Type B pancreatic cell (in vitro differentiated cells): Measurements from ENCODE around the gene ZBTB20. TPM values are rescaled to one million over a fixed set of nuclear protein-coding genes. Genes with fewer than 3 reads are reported as not detected.

Experiments
- DNase-seq: peaks from one replicate; pipeline ENCODE4 v3.0.0; 2021; ENCODE audit warnings: mixed read lengths; ENCODE audit not compliant: unreplicated experiment; ENCODE audit errors: extremely low spot score
- H3K27ac Mint-ChIP-seq: 2 replicates; pipeline ENCODE4 v1.8.0; 2021; ENCODE audit warnings: mild to moderate bottlenecking, mixed read lengths
- H3K27me3 Mint-ChIP-seq: 2 replicates; pipeline ENCODE4 v1.8.0; 2021; ENCODE audit warnings: mixed read lengths
- H3K36me3 Mint-ChIP-seq: 2 replicates; pipeline ENCODE4 v1.8.0; 2021; ENCODE audit warnings: mixed read lengths
- H3K4me1 Mint-ChIP-seq: one replicate; pipeline ENCODE4 v1.8.0; 2021; ENCODE audit warnings: mixed read lengths; ENCODE audit not compliant: unreplicated experiment
- H3K4me3 Mint-ChIP-seq: 2 replicates; pipeline ENCODE4 v1.8.0; 2021; ENCODE audit warnings: mild to moderate bottlenecking, mixed read lengths
- H3K9me3 Mint-ChIP-seq: 2 replicates; pipeline ENCODE4 v1.8.0; 2021; ENCODE audit warnings: mixed read lengths
- CTCF ChIP-seq: fragments of 200-600 bp; sonication (generic); conservative IDR thresholded peaks from 2 replicates; pipeline ENCODE4 v1.5.0; 2021; ENCODE audit warnings: antibody characterized with exemption, mild to moderate bottlenecking
- total RNA-seq: library from RNA; stranded (reverse); gene quantifications from 2 replicates; pipeline ENCODE4 v1.2.1, GENCODE V29; 2021; ENCODE audit warnings: low replicate concordance

Gene ZBTB20
- total RNA-seq, 1 donor from 2014 or later, result 14.4 TPM

- DNase-seq, result no peak
- no peaks in the 10 kb centered on the region for H3K27me3 Mint-ChIP-seq
- no peaks in the 10 kb centered on the region for H3K4me1 Mint-ChIP-seq
- H3K9me3 Mint-ChIP-seq, result no peaks in the 10 kb centered on the region
- H3K4me3 Mint-ChIP-seq, result no peak overlapping the region
- no peak for TF ChIP-seq CTCF
- no peak overlapping the region for H3K27ac Mint-ChIP-seq
- H3K36me3 Mint-ChIP-seq, result no peaks in the 10 kb centered on the region
These were observed 8.0 kb downstream of the ZBTB20 start for GRCh38 chr3:115139072-115139471.

GRCh38 chr3:115134648-115135347 lies 12.3 kb downstream of the ZBTB20 start:
- H3K36me3 Mint-ChIP-seq, result peaks cover 4% of the 10 kb centered on the region
- DNase-seq, result no peak
- H3K27ac Mint-ChIP-seq, result no peak overlapping the region
- H3K4me1 Mint-ChIP-seq, result no peaks in the 10 kb centered on the region
- TF ChIP-seq CTCF, result no peak
- H3K9me3 Mint-ChIP-seq, result no peaks in the 10 kb centered on the region
- H3K27me3 Mint-ChIP-seq, result no peaks in the 10 kb centered on the region
- no peak overlapping the region for H3K4me3 Mint-ChIP-seq

GRCh38 chr3:115127208-115127607 lies 19.9 kb downstream of the ZBTB20 start:
- peaks cover 4% of the 10 kb centered on the region for H3K36me3 Mint-ChIP-seq
- H3K4me1 Mint-ChIP-seq, result no peaks in the 10 kb centered on the region
- DNase-seq, result no peak
- no peaks in the 10 kb centered on the region for H3K27me3 Mint-ChIP-seq
- no peak for TF ChIP-seq CTCF
- no peak overlapping the region for H3K27ac Mint-ChIP-seq
- H3K9me3 Mint-ChIP-seq, result peaks cover 3% of the 10 kb centered on the region
- H3K4me3 Mint-ChIP-seq, result no peak overlapping the region

GRCh38 chr3:115120597-115120996 lies 26.5 kb downstream of the ZBTB20 start:
- Mint-ChIP-seq H3K4me3 (no peak overlapping the region), H3K36me3 (no peaks in the 10 kb centered on the region), H3K9me3 (no peaks in the 10 kb centered on the region), H3K27me3 (no peaks in the 10 kb centered on the region), H3K4me1 (no peaks in the 10 kb centered on the region), H3K27ac (no peak overlapping the region)
- no peak for TF ChIP-seq CTCF
- no peak for DNase-seq

- H3K4me3 Mint-ChIP-seq, result no peak overlapping the region
- no peaks in the 10 kb centered on the region for H3K27me3 Mint-ChIP-seq
- no peaks in the 10 kb centered on the region for H3K36me3 Mint-ChIP-seq
- no peak overlapping the region for H3K27ac Mint-ChIP-seq
- H3K9me3 Mint-ChIP-seq, result no peaks in the 10 kb centered on the region
- no peak for DNase-seq
- H3K4me1 Mint-ChIP-seq, result no peaks in the 10 kb centered on the region
- no peak for TF ChIP-seq CTCF
These were observed 33.7 kb downstream of the ZBTB20 start for GRCh38 chr3:115113367-115113766.

GRCh38 chr3:115111632-115112031 lies 35.5 kb downstream of the ZBTB20 start:
- no peak overlapping the region for H3K27ac Mint-ChIP-seq
- no peaks in the 10 kb centered on the region for H3K4me1 Mint-ChIP-seq
- H3K36me3 Mint-ChIP-seq, result peaks cover 3% of the 10 kb centered on the region
- no peak overlapping the region for H3K4me3 Mint-ChIP-seq
- no peaks in the 10 kb centered on the region for H3K27me3 Mint-ChIP-seq
- no peak for DNase-seq
- no peak for TF ChIP-seq CTCF
- no peaks in the 10 kb centered on the region for H3K9me3 Mint-ChIP-seq
